H1 (cell line): ENCODE data around the gene PAK1IP1. TPM values are rescaled to one million over a fixed set of nuclear protein-coding genes. Genes with fewer than 3 reads are reported as not detected.

Source experiments
- CTCF ChIA-PET: fragments of 300-600 bp; sonication (Branson Sonifier 250); formaldehyde crosslinking; loops from one replicate; lab custom pipeline; 2021; ENCODE audit not compliant: partially characterized antibody; lab: Charles Lee
- POLR2A ChIA-PET: fragments of 300-600 bp; sonication (Branson Sonifier 250); formaldehyde crosslinking; loops from one replicate; lab custom pipeline; 2021; ENCODE audit warnings: inconsistent platforms; ENCODE audit not compliant: partially characterized antibody; lab: Charles Lee
- DNase-seq, 2 experiments: peaks; one replicate each; pipeline versions ENCODE4 v3.0.0 to v3.0.0-alpha.2; 2010 to 2022; ENCODE audit warnings: low spot score in 2 of 2, low read depth in 1 of 2, mixed read lengths in 1 of 2
- FAIRE-seq: peaks from 2 replicates; lab custom pipeline; 2011; peaks lifted over from hg19 to GRCh38; lab: Jason Lieb, UNC
- H2AFZ ChIP-seq: 2 replicates; pipeline ENCODE4 v1.8.1; 2012; ENCODE audit warnings: low read length, inconsistent platforms
- H2AK5ac ChIP-seq: 2 replicates; pipeline ENCODE4 v1.6.1; 2013; ENCODE audit warnings: low read depth, low read length
- H2BK120ac ChIP-seq: replicated peaks from 2 replicates; pipeline ENCODE3; 2013; ENCODE audit warnings: low read depth, low read length, inconsistent platforms
- H2BK12ac ChIP-seq: 2 replicates; pipeline ENCODE4 v1.6.1; 2013; ENCODE audit warnings: low read depth, low read length
- H2BK15ac ChIP-seq: 2 replicates; pipeline ENCODE4 v1.6.1; 2013; ENCODE audit warnings: low read length
- H2BK20ac ChIP-seq: 2 replicates; pipeline ENCODE4 v1.6.1; 2013; ENCODE audit warnings: low read length
- H2BK5ac ChIP-seq: 2 replicates; pipeline ENCODE4 v1.6.1; 2013; ENCODE audit warnings: low read depth, low read length
- H3K14ac ChIP-seq: 2 replicates; pipeline ENCODE4 v1.6.1; 2013; ENCODE audit warnings: inconsistent platforms; ENCODE audit not compliant: insufficient read length
- H3K18ac ChIP-seq: 2 replicates; pipeline ENCODE4 v1.6.1; 2013; ENCODE audit warnings: low read length; ENCODE audit errors: extremely low read depth
- H3K23ac ChIP-seq: 2 replicates; pipeline ENCODE4 v1.6.1; 2013; ENCODE audit warnings: inconsistent platforms; ENCODE audit not compliant: insufficient read length
- H3K23me2 ChIP-seq: 2 replicates; pipeline ENCODE4 v1.6.1; 2013; ENCODE audit warnings: low read depth, low read length
- H3K27ac ChIP-seq: 2 replicates; pipeline ENCODE4 v1.6.1; 2011; ENCODE audit warnings: low read depth, low read length, inconsistent platforms
- H3K27me3 ChIP-seq, 4 experiments: replicated peaks in 1 of 4; 1 replicate in 1 of 4; 2 replicates in 3 of 4; pipeline versions ENCODE4 v1.6.1 to v1.8.1; 2011 to 2013; ENCODE audit warnings: low read length in 3 of 4, mild to moderate bottlenecking in 3 of 4, inconsistent platforms in 2 of 4, mixed read lengths in 2 of 4, moderate library complexity in 1 of 4; ENCODE audit not compliant: control insufficient read depth in 3 of 4, insufficient read depth in 3 of 4; ENCODE audit errors: extremely low read depth in 1 of 4
- H3K36me3 ChIP-seq, 4 experiments: 2 replicates each; pipeline versions ENCODE4 v1.6.1 to v1.8.1; 2011 to 2013; ENCODE audit warnings: mild to moderate bottlenecking in 4 of 4, low read length in 3 of 4, moderate library complexity in 2 of 4, control low read depth in 1 of 4, inconsistent platforms in 1 of 4; ENCODE audit not compliant: insufficient read depth in 4 of 4, control insufficient read depth in 2 of 4
- H3K4ac ChIP-seq: replicated peaks from 2 replicates; pipeline ENCODE3; 2013; ENCODE audit warnings: low read length, low read depth, mixed read lengths, inconsistent platforms; ENCODE audit not compliant: insufficient read length
- H3K4me1 ChIP-seq, 4 experiments: replicated peaks in 1 of 4; 1 replicate in 1 of 4; 2 replicates in 3 of 4; pipeline versions ENCODE4 v1.6.1 to v1.8.1; 2011 to 2013; ENCODE audit warnings: low read length in 3 of 4, inconsistent platforms in 2 of 4, mixed read lengths in 1 of 4; ENCODE audit not compliant: insufficient read depth in 4 of 4, control insufficient read depth in 3 of 4
- H3K4me2 ChIP-seq, 2 experiments: 2 replicates each; pipeline versions ENCODE4 v1.6.1 to v1.8.1; 2011 to 2013; ENCODE audit warnings: low read depth in 2 of 2, low read length in 2 of 2, control low read depth in 1 of 2, inconsistent platforms in 1 of 2, mild to moderate bottlenecking in 1 of 2; ENCODE audit not compliant: insufficient read depth in 1 of 2
- H3K4me3 ChIP-seq, 4 experiments: fragments of 200-600, 300-600 bp in 1 of 4; sonication (generic), shearing (Covaris generic), sonication (Bioruptor Twin) in 1 of 4; 2 replicates each; pipeline versions ENCODE4 v1.5.1 to v1.8.1; 2011 to 2016; ENCODE audit warnings: low read length in 4 of 4, low read depth in 3 of 4, control low read depth in 2 of 4, inconsistent platforms in 2 of 4, mild to moderate bottlenecking in 2 of 4, mixed read lengths in 1 of 4, moderate library complexity in 1 of 4; ENCODE audit not compliant: insufficient read depth in 2 of 4; ENCODE audit errors: extremely low read depth in 1 of 4
- H3K56ac ChIP-seq: replicated peaks from 2 replicates; pipeline ENCODE3; 2013; ENCODE audit warnings: low read depth, mild to moderate bottlenecking, mixed read lengths, low read length, inconsistent platforms; ENCODE audit not compliant: insufficient read length
- H3K79me1 ChIP-seq: 2 replicates; pipeline ENCODE4 v1.6.1; 2013; ENCODE audit warnings: low read depth, low read length, control low read depth
- H3K79me2 ChIP-seq, 2 experiments: 2 replicates each; pipeline versions ENCODE4 v1.6.1 to v1.8.1; 2012 to 2013; ENCODE audit warnings: low read length in 2 of 2, mild to moderate bottlenecking in 2 of 2, inconsistent platforms in 1 of 2; ENCODE audit not compliant: insufficient read depth in 2 of 2, control insufficient read depth in 1 of 2
- H3K9ac ChIP-seq, 4 experiments: replicated peaks in 1 of 4; 1 replicate in 1 of 4; 2 replicates in 3 of 4; pipeline versions ENCODE4 v1.6.1 to v1.8.1; 2011 to 2013; ENCODE audit warnings: low read depth in 3 of 4, low read length in 3 of 4, control low read depth in 2 of 4, mild to moderate bottlenecking in 2 of 4, moderate library complexity in 2 of 4, inconsistent platforms in 1 of 4; ENCODE audit errors: extremely low read depth in 1 of 4
- H3K9me3 ChIP-seq, 2 experiments: 2 replicates each; pipeline versions ENCODE4 v1.6.1 to v1.8.1; 2012 to 2013; ENCODE audit warnings: mild to moderate bottlenecking in 2 of 2, moderate library complexity in 2 of 2, control low read depth in 1 of 2, inconsistent platforms in 1 of 2, low read depth in 1 of 2, low read length in 1 of 2, mixed read lengths in 1 of 2; ENCODE audit not compliant: insufficient read depth in 2 of 2
- H4K20me1 ChIP-seq, 2 experiments: replicated peaks in 1 of 2; 2 replicates each; pipeline versions ENCODE3 to v1.8.1; 2011 to 2013; ENCODE audit warnings: inconsistent platforms in 2 of 2, low read length in 2 of 2, mild to moderate bottlenecking in 1 of 2; ENCODE audit not compliant: insufficient read depth in 2 of 2, control insufficient read depth in 1 of 2
- H4K5ac ChIP-seq: 2 replicates; pipeline ENCODE4 v1.6.1; 2013; ENCODE audit warnings: low read length, low read depth, mixed read lengths, inconsistent platforms; ENCODE audit not compliant: insufficient read length
- H4K8ac ChIP-seq: 2 replicates; pipeline ENCODE4 v1.8.0; 2013; ENCODE audit warnings: mild to moderate bottlenecking, moderate library complexity, low read length, inconsistent platforms; ENCODE audit not compliant: insufficient read depth; ENCODE audit errors: extremely low read depth
- H4K91ac ChIP-seq: replicated peaks from 2 replicates; pipeline ENCODE3; 2013; ENCODE audit warnings: low read length, mixed read lengths, inconsistent platforms; ENCODE audit not compliant: insufficient read length
- CBX5 ChIP-seq: fragments of 300-800, 300-1000 bp; sonication (generic); IDR thresholded peaks from 2 replicates; pipeline ENCODE4 v1.7.1; 2016; ENCODE audit warnings: antibody characterized with exemption, low read length, low read depth
- CBX8 ChIP-seq: fragments of 300-800, 300-1000 bp; sonication (generic); IDR thresholded peaks from 2 replicates; pipeline ENCODE4 v1.7.1; 2016; ENCODE audit warnings: low read depth, low read length, borderline replicate concordance
- CEBPB ChIP-seq: IDR thresholded peaks from 2 replicates; pipeline ENCODE4 v1.6.1; 2012; ENCODE audit warnings: low read depth, low read length
- FOSL1 ChIP-seq: IDR thresholded peaks from 2 replicates; pipeline ENCODE4 v1.6.1; 2011; ENCODE audit warnings: mild to moderate bottlenecking, low read depth, low read length, moderate library complexity; ENCODE audit not compliant: insufficient read depth
- JUN ChIP-seq: IDR thresholded peaks from 2 replicates; pipeline ENCODE4 v1.6.1; 2011; ENCODE audit warnings: low read depth, mild to moderate bottlenecking, improper control_type of control experiment, low read length
- JUND ChIP-seq: IDR thresholded peaks from 2 replicates; pipeline ENCODE4 v1.6.1; 2011; ENCODE audit warnings: mild to moderate bottlenecking, improper control_type of control experiment, low read length
- MAX ChIP-seq: IDR thresholded peaks from 2 replicates; pipeline ENCODE4 v1.6.1; 2012; ENCODE audit warnings: inconsistent platforms
- PHF8 ChIP-seq: fragments of 200-600 bp; sonication (generic); conservative IDR thresholded peaks from 2 replicates; pipeline ENCODE4 v1.7.1; 2012; ENCODE audit warnings: low read depth, mild to moderate bottlenecking, inconsistent platforms, low read length, moderate library complexity
- RNF2 ChIP-seq: fragments of 200-900, 300-1000 bp; sonication (generic); IDR thresholded peaks from 2 replicates; pipeline ENCODE4 v1.7.1; 2016; ENCODE audit warnings: borderline replicate concordance, low read depth, mild to moderate bottlenecking, antibody characterized with exemption, low read length; ENCODE audit not compliant: poor library complexity, severe bottlenecking; ENCODE audit errors: missing control alignments
- SIRT6 ChIP-seq: IDR thresholded peaks from one replicate; pipeline ENCODE4 v1.7.1; 2012; ENCODE audit warnings: low read length, inconsistent platforms
- TAF7 ChIP-seq: optimal IDR thresholded peaks from 2 replicates; pipeline ENCODE3; 2011; ENCODE audit warnings: low read depth, mild to moderate bottlenecking, inconsistent platforms, low read length, moderate library complexity, borderline replicate concordance
- YY1 ChIP-seq: IDR thresholded peaks from 2 replicates; pipeline ENCODE4 v1.6.1; 2011; ENCODE audit warnings: low read depth, mild to moderate bottlenecking, low read length
- WGBS, 2 experiments: shearing (Covaris generic) in 1 of 2; methylation state at CpG; one replicate each; pipeline versions ENCODE4 v1.1.6 to v1.1.7; 2013 to 2015; ENCODE audit warnings: low lambda C conversion rate in 2 of 2, mixed read lengths in 2 of 2, inconsistent platforms in 1 of 2, low coverage in 1 of 2, missing lambda C conversion rate in 1 of 2; ENCODE audit not compliant: insufficient replicate concordance in 2 of 2, insufficient coverage in 1 of 2, insufficient read length in 1 of 2; ENCODE audit errors: extremely low coverage in 1 of 2, missing lambda C conversion rate in 1 of 2; 5-methylcytosine and 5-hydroxymethylcytosine counted together
- polyA plus RNA-seq, 7 experiments: library from polyadenylated mRNA; depleted of rRNA in 3 of 7; stranded (reverse) in 5 of 7; unstranded in 2 of 7; fragments of >200 nt in 5 of 7; fragments of 200-250 nt in 2 of 7; gene quantifications; 1 replicate in 5 of 7; 2 replicates in 1 of 7; 4 replicates in 1 of 7; pipeline versions ENCODE4 v1.2.1 to v1.2.3, GENCODE V29; 2011 to 2013; ENCODE audit warnings: missing spikeins in 2 of 7, mixed read lengths in 2 of 7
- total RNA-seq: library from RNA; stranded (reverse); fragmentation: NEBNext Ultra II Directional; extraction: Animal tissue kit (Norgen Biotek cat#: 25700); gene quantifications from 2 replicates; pipeline ENCODE4 v1.2.1, GENCODE V29; 2021

PAK1IP1 gene
- total and polyA plus RNA-seq, 2 of the 8 experiments (the other 6 are each of a cell fraction or from before 2014, with no cell fraction given), result 19.7 to 43.6 TPM

GRCh38 chr6:10749734-10750133, 55.0 kb downstream of the PAK1IP1 start:
- Histone ChIP-seq H3K4me3 (no peak overlapping the region), H3K9me3 (no peaks in the 10 kb centered on the region)
- CTCF ChIA-PET, result interaction anchor here (0.8 to 4.8 kb wide), 4 partner anchors 8 to 284 kb away, joined by 3 to 32 read pairs (median 4); no protein-coding TSS in a partner anchor

More at GRCh38 chr6:10749734-10750133, 55.0 kb downstream of the PAK1IP1 start:
- DNase-seq (no peak), FAIRE-seq (no peak)
- peaks cover 17 to 19% of the 10 kb centered on the region in 2 experiments for H4K20me1 ChIP-seq
- H3K14ac ChIP-seq, result no peak overlapping the region
- H2BK15ac ChIP-seq, result no peak overlapping the region
- H4K5ac ChIP-seq, result no peak overlapping the region
- H3K36me3 ChIP-seq, result peaks cover 8 to 41% (median 22%) of the 10 kb centered on the region in 4 experiments
- H4K91ac ChIP-seq, result no peak overlapping the region
- H3K56ac ChIP-seq, result no peak overlapping the region
- no peak overlapping the region for H3K23ac ChIP-seq
- POLR2A ChIA-PET, result interaction anchor here (1.0 to 4.0 kb wide), 4 partner anchors 9 to 26 kb away, joined by 3 to 32 read pairs (median 4); no protein-coding TSS in a partner anchor
- no peak overlapping the region; a peak in 1 of 7 replicates for H3K9ac ChIP-seq
- no peak overlapping the region for H3K18ac ChIP-seq
- H3K79me2 ChIP-seq, result peaks cover 9 to 64% of the 10 kb centered on the region in 2 experiments
- H3K4me1 ChIP-seq, result peaks cover 0 to 8% (median 1%) of the 10 kb centered on the region in 4 experiments; a peak in 2 of 7 replicates
- peaks cover 10% of the 10 kb centered on the region for H3K79me1 ChIP-seq
- no peaks in the 10 kb centered on the region; a peak in 1 of 7 replicates for H3K27me3 ChIP-seq
- WGBS, 2 experiments, result 78% methylated on average over 2 of the region's 2 CpGs; no CpG with 5 or more reads in 1 of the 2 experiments
- no peak for TF ChIP-seq TAF7
- TF ChIP-seq SIRT6, result no peak
- no peak for TF ChIP-seq CBX5
- no peak for TF ChIP-seq CEBPB
- TF ChIP-seq RNF2, result no peak
- no peak for TF ChIP-seq FOSL1
- no peak for TF ChIP-seq MAX
- no peak for TF ChIP-seq JUN
- TF ChIP-seq PHF8, result no peak
- TF ChIP-seq YY1, result no peak
- TF ChIP-seq JUND, result no peak
- no peak for TF ChIP-seq CBX8
- TF ChIP-seq, all 59 proteins: peak for 0
- no peak overlapping the region for H2AFZ ChIP-seq
- H3K4ac ChIP-seq, result no peak overlapping the region
- H3K23me2 ChIP-seq, result peaks cover 6% of the 10 kb centered on the region; the same call in 1 of the 2 replicates
- H3K27ac ChIP-seq, result no peak overlapping the region
- H4K8ac ChIP-seq, result no peak overlapping the region
- no peak overlapping the region for H2BK20ac ChIP-seq
- H3K4me2 ChIP-seq, result peak overlapping the region in 1 of 2 experiments; percentile 77; a peak in 1 of 4 replicates
- no peak overlapping the region for H2BK120ac ChIP-seq
- H2BK5ac ChIP-seq, result no peak overlapping the region
- no peak overlapping the region for H2BK12ac ChIP-seq
- H2AK5ac ChIP-seq, result no peak overlapping the region
